OCI-LY7 (cell line): ENCODE data around the gene TRIM38. TPM values are rescaled to one million over a fixed set of nuclear protein-coding genes. Genes with fewer than 3 reads are reported as not detected.

Experiments
- BruUV-seq: library from RNA; stranded (reverse); fragments of 400-500 nt; replicated peaks from 2 replicates; lab custom pipeline; 2021; lab: Mats Ljungman, UMichigan
- CTCF ChIA-PET: fragments of 300-600 bp; sonication (Branson Sonifier 250); formaldehyde crosslinking; loops from one replicate; lab custom pipeline; 2022; ENCODE audit warnings: antibody characterized with exemption; ENCODE audit not compliant: unreplicated experiment; lab: Charles Lee
- POLR2A ChIA-PET: fragments of 300-600 bp; sonication (Branson Sonifier 250); formaldehyde crosslinking; loops from one replicate; lab custom pipeline; 2022; ENCODE audit warnings: antibody characterized with exemption; lab: Charles Lee
- DNase-seq: peaks from one replicate; pipeline ENCODE4 v3.0.0-alpha.2; 2015; ENCODE audit warnings: low spot score
- H2AFZ ChIP-seq: fragments of 200-600 bp; sonication (generic), shearing (Covaris generic); 2 replicates; pipeline ENCODE4 v1.6.1; 2014; ENCODE audit warnings: mild to moderate bottlenecking, antibody characterized with exemption, low read length, moderate library complexity
- H3K27ac ChIP-seq: fragments of 200-600 bp; sonication (generic); 2 replicates; pipeline ENCODE4 v1.5.1; 2014; ENCODE audit warnings: mixed run types, low read depth, mild to moderate bottlenecking, moderate library complexity, low read length, inconsistent platforms; ENCODE audit not compliant: poor library complexity, severe bottlenecking
- H3K36me3 ChIP-seq: fragments of 200-600 bp; sonication (generic); 2 replicates; pipeline ENCODE4 v1.6.1; 2014; ENCODE audit warnings: mild to moderate bottlenecking, antibody characterized with exemption, low read length, moderate library complexity, mixed read lengths; ENCODE audit not compliant: insufficient read depth
- H3K4me1 ChIP-seq: fragments of 200-600 bp; sonication (generic); 2 replicates; pipeline ENCODE4 v1.5.1; 2014; ENCODE audit warnings: mild to moderate bottlenecking, low read length; ENCODE audit not compliant: insufficient read depth, poor library complexity, severe bottlenecking
- H3K4me2 ChIP-seq: fragments of 200-600 bp; sonication (generic); 2 replicates; pipeline ENCODE4 v1.6.1; 2014; ENCODE audit warnings: mild to moderate bottlenecking, low read length
- H3K4me3 ChIP-seq: fragments of 200-600 bp; sonication (generic); 2 replicates; pipeline ENCODE4 v1.5.1; 2014; ENCODE audit warnings: mild to moderate bottlenecking, low read depth, low read length; ENCODE audit not compliant: poor library complexity, severe bottlenecking
- H3K79me2 ChIP-seq: fragments of 200-600 bp; sonication (generic); 2 replicates; pipeline ENCODE4 v1.6.1; 2016; ENCODE audit warnings: low read depth, mild to moderate bottlenecking, low read length, moderate library complexity, mixed read lengths; ENCODE audit not compliant: insufficient read depth
- H3K9me2 ChIP-seq: fragments of 200-600 bp; sonication (generic); 2 replicates; pipeline ENCODE4 v1.6.1; 2016; ENCODE audit warnings: mild to moderate bottlenecking, low read length, mixed read lengths; ENCODE audit not compliant: insufficient read depth
- H3K9me3 ChIP-seq: fragments of 200-600 bp; sonication (generic); 2 replicates; pipeline ENCODE4 v1.6.1; 2014; ENCODE audit warnings: mild to moderate bottlenecking, mixed run types, low read length, mixed read lengths
- H4K20me1 ChIP-seq: fragments of 200-600 bp; sonication (generic); 2 replicates; pipeline ENCODE4 v1.6.1; 2014; ENCODE audit warnings: mild to moderate bottlenecking, antibody characterized with exemption, low read length, moderate library complexity, mixed read lengths; ENCODE audit not compliant: insufficient read depth
- EZH2phosphoT487 ChIP-seq: fragments of 200-600 bp; sonication (generic); IDR thresholded peaks from 2 replicates; pipeline ENCODE4 v1.6.1; 2018; ENCODE audit warnings: low read depth, borderline replicate concordance, mild to moderate bottlenecking, mixed run types, antibody characterized with exemption, low read length, moderate library complexity, mixed read lengths
- intact Hi-C: fragments of 100-400 bp; cut with micrococcal nuclease; formaldehyde crosslinking; loops from one replicate; pipeline ENCODE4 v1.10.0; 2022; ENCODE audit not compliant: unreplicated experiment
- total RNA-seq, 2 experiments: library from RNA; depleted of rRNA in 1 of 2; stranded (reverse); fragments of >200 nt in 1 of 2; shearing (Covaris generic) in 1 of 2; gene quantifications; 2 replicates each; pipeline ENCODE4 v1.2.3, GENCODE V29; 2014 to 2022
- TF ChIP-seq, protein P1 (sequence below): fragments of 200-600 bp; sonication (generic); conservative IDR thresholded peaks from 2 replicates; pipeline ENCODE4 v1.5.1; 2014; ENCODE audit warnings: mild to moderate bottlenecking, antibody characterized with exemption, low read length, moderate library complexity, mixed read lengths

The TRIM38 gene
- total RNA-seq, 2 experiments from 2014 or later, result 12.8 to 14.8 TPM

DNA sequence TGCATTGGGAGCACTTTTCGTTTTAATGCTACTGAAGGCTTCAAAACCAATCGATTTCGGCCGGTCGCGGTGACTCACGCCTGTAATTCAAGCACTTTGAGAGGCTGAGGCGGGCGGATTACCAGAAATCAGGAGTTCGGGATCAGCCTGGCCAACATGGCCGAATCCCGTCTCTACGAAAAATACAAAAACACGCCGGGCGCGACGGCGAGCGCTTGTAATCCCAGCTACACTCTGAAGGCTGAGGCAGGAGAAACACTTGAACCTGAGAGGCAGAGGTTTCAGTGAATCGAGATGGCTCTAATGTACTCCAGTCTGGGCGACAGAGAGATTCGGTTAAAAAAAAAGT lies 58.4 kb downstream of the TRIM38 start:
- H3K4me1 ChIP-seq, result peaks cover 61% of the 10 kb centered on the region
- no peaks in the 10 kb centered on the region for H3K79me2 ChIP-seq
- CTCF ChIA-PET, result no interaction called here
- intact Hi-C loops, result loop anchor here (1.0 to 10.0 kb wide), 3 partner anchors 59 to 1506 kb away; partner anchors contain the start of gene TRIM38
- no peak overlapping the region for H2AFZ ChIP-seq
- H3K36me3 ChIP-seq, result no peaks in the 10 kb centered on the region; the same call in 1 of the 2 replicates
- peak overlapping the region; percentile 75 for H3K4me3 ChIP-seq
- POLR2A ChIA-PET, result interaction anchor here (0.6 to 17.2 kb wide), 37 partner anchors 9 to 1876 kb away, joined by 3 to 793 read pairs (median 10); partner anchors contain the start of gene TRIM38
- peaks cover 9% of the 10 kb centered on the region for H3K9me3 ChIP-seq
- no peak for DNase-seq
- H4K20me1 ChIP-seq, result no peaks in the 10 kb centered on the region
- no peak for TF ChIP-seq EZH2phosphoT487
- TF ChIP-seq, protein P1, sequence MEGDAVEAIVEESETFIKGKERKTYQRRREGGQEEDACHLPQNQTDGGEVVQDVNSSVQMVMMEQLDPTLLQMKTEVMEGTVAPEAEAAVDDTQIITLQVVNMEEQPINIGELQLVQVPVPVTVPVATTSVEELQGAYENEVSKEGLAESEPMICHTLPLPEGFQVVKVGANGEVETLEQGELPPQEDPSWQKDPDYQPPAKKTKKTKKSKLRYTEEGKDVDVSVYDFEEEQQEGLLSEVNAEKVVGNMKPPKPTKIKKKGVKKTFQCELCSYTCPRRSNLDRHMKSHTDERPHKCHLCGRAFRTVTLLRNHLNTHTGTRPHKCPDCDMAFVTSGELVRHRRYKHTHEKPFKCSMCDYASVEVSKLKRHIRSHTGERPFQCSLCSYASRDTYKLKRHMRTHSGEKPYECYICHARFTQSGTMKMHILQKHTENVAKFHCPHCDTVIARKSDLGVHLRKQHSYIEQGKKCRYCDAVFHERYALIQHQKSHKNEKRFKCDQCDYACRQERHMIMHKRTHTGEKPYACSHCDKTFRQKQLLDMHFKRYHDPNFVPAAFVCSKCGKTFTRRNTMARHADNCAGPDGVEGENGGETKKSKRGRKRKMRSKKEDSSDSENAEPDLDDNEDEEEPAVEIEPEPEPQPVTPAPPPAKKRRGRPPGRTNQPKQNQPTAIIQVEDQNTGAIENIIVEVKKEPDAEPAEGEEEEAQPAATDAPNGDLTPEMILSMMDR, result no peak
- no peaks in the 10 kb centered on the region for H3K9me2 ChIP-seq
- peak overlapping the region; percentile 99 for H3K27ac ChIP-seq
- H3K4me2 ChIP-seq, result peak overlapping the region; percentile 98
- BruUV-seq, result TSS peak; percentile 96

DNA sequence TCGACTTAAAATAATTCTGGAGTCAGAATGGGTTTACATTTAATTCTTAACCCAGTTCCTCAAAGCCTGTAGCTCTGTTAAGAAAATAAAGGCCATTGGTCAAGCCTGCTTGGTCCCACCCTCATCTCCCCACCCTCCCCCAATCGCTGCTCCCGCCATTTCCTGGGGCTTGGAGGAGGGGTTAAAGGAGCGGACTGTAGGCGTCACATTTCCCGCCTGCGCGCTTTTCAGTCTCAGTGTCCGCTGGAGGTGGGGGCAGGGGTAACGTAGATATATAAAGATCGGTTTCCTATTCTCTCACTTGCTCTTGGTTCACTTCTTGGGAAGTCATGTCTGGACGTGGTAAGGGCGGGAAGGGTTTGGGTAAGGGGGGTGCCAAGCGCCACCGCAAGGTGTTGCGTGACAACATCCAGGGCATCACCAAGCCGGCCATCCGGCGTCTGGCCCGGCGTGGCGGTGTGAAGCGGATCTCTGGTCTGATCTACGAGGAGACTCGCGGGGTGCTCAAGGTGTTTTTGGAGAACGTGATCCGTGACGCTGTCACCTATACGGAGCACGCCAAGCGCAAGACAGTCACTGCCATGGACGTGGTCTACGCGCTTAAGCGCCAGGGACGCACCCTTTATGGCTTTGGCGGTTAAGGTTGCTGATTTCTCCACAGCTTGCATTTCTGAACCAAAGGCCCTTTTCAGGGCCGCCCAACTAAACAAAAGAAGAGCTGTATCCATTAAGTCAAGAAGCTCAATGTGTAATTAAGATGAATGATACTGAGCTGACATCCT lies 58.9 kb downstream of the TRIM38 start:
- Histone ChIP-seq H4K20me1 (no peaks in the 10 kb centered on the region), H3K9me2 (no peaks in the 10 kb centered on the region), H3K27ac (peak overlapping the region; percentile 99), H3K4me1 (peaks cover 64% of the 10 kb centered on the region), H3K9me3 (peaks cover 9% of the 10 kb centered on the region), H3K4me2 (peak overlapping the region; percentile 98), H2AFZ (no peak overlapping the region), H3K36me3 (no peaks in the 10 kb centered on the region; the same call in 1 of the 2 replicates), H3K4me3 (peak overlapping the region; percentile 75), H3K79me2 (no peaks in the 10 kb centered on the region)
- intact Hi-C loops, result loop anchor here (1.0 to 10.0 kb wide), 3 partner anchors 59 to 1507 kb away; partner anchors contain the start of gene TRIM38
- TF ChIP-seq, protein P1, result no peak
- no peak for TF ChIP-seq EZH2phosphoT487
- ChIA-PET CTCF (no interaction called here), POLR2A (interaction anchor here (0.6 to 17.2 kb wide), 50 partner anchors 9 to 1875 kb away, joined by 3 to 793 read pairs (median 6); partner anchors contain the start of gene TRIM38)
- DNase-seq, result peak; percentile 96
- BruUV-seq, result no TSS peak
